OCI-LY1 (cell line): ENCODE measurements around the gene EBF4.

Experiments used
- CTCF ChIP-seq: fragments of 200-600 bp; sonication (generic), shearing (Covaris generic); IDR thresholded peaks from 2 replicates; pipeline ENCODE4 v1.5.1; 2017; ENCODE audit warnings: mild to moderate bottlenecking, antibody characterized with exemption, low read length, moderate library complexity, mixed read lengths
- EZH2 ChIP-seq: fragments of 200-600 bp; sonication (generic), shearing (Covaris generic); IDR thresholded peaks from 2 replicates; pipeline ENCODE4 v1.8.0; 2017; ENCODE audit warnings: borderline replicate concordance, mixed run types, mild to moderate bottlenecking, antibody characterized with exemption, low read length, moderate library complexity, mixed read lengths

DNA sequence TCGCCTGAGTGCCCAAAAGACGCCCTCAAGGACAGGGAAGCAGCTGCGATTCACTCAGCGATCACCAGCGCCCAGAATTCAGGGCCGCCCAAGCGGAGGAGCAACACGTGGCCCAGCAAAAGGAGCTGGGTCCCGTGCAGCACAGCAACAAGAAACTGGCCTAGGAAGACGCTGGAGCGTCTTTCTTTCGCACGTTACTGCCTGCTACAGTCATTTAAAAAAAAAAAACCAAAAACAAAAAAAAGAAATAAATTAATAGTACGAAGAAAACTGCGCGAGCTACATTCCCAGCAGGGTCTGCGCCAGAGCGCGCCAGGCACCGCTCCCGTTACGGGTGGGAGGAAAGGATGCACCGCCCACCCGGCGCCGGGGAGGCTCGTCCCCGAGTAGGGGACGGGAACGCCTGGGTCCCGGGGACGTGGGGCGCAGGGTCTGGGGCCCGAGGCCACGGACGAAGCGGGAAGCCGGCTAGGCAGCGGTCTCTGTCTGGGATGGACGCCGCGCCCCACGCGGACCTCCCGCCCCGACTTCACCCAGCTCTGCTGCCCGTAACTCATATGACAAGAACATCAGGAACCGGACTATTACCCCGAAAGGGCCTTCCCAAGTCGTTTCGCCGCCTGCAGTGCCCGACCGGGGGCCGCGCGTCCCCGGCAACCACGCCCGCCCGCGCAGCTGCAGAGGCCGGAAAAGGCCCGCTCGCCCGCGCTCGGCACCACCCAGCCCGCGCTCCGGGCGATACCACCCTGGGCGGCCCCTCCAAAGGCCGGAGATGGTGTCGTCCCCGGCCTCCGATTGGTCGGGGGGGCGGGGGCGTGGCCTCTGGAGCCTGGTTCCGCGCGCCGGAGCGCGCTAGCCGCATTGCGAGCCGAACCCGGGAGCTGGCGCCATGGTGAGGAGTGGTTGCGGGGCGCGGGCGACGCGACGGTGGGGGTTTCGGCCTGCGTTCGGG lies 40.5 kb upstream of the EBF4 start, which contains the start of gene NOP56:
- TF ChIP-seq CTCF, result no peak
- no peak for TF ChIP-seq EZH2
